HUES6 (cell line): Measurements from ENCODE around the gene NMS.

Source experiments
- H3K27ac ChIP-seq: 2 replicates; pipeline ENCODE4 v1.7.0; 2013; ENCODE audit warnings: low read depth, mild to moderate bottlenecking, low read length, inconsistent platforms
- H3K27me3 ChIP-seq: 2 replicates; pipeline ENCODE4 v1.6.1; 2013; ENCODE audit warnings: low read length; ENCODE audit not compliant: control insufficient read depth, insufficient read depth
- H3K36me3 ChIP-seq: 2 replicates; pipeline ENCODE4 v1.6.1; 2013; ENCODE audit warnings: low read length; ENCODE audit not compliant: control insufficient read depth, insufficient read depth
- H3K4me1 ChIP-seq: 2 replicates; pipeline ENCODE4 v1.6.1; 2013; ENCODE audit warnings: low read length; ENCODE audit not compliant: control insufficient read depth, insufficient read depth
- H3K4me3 ChIP-seq: 2 replicates; pipeline ENCODE4 v1.5.1; 2013; ENCODE audit warnings: low read depth, low read length
- H3K9ac ChIP-seq: one replicate; pipeline ENCODE4 v1.6.1; 2013; ENCODE audit warnings: mild to moderate bottlenecking, low read length
- H3K9me3 ChIP-seq: 2 replicates; pipeline ENCODE4 v1.6.1; 2013; ENCODE audit warnings: low read depth, low read length; ENCODE audit not compliant: control insufficient read depth, insufficient read depth

NMS gene

GRCh38 chr2:100526868-100527267, 56.6 kb downstream of the NMS start:
- Histone ChIP-seq H3K9ac (no peak overlapping the region), H3K27ac (no peak overlapping the region), H3K4me1 (no peaks in the 10 kb centered on the region), H3K27me3 (no peaks in the 10 kb centered on the region), H3K4me3 (no peak overlapping the region), H3K9me3 (no peaks in the 10 kb centered on the region), H3K36me3 (no peaks in the 10 kb centered on the region)

GRCh38 chr2:100527440-100528015, 57.2 kb downstream of the NMS start:
- Histone ChIP-seq H3K4me1 (no peaks in the 10 kb centered on the region), H3K27ac (no peak overlapping the region), H3K27me3 (no peaks in the 10 kb centered on the region), H3K9me3 (no peaks in the 10 kb centered on the region), H3K36me3 (no peaks in the 10 kb centered on the region), H3K4me3 (no peak overlapping the region), H3K9ac (no peak overlapping the region)

DNA sequence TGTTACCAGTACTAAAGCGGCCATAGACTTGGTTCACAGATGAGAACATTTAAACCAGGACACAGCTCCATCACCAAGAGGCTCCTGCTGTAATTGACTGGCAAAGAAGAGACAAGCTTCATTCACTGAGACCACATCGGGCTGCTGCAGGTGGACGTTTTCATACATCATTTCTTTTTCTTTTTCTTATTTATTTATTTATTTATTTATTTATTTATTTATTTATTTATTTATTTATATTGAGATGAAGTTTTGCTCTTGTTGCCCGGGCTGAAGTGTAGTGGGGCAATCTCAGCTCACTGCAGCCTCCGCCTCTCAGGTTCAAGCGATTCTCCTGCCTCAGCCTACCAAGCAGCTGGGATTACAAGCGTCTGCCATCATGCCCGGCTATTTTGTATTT, 58.9 kb downstream of the NMS start:
- Histone ChIP-seq H3K9me3 (peaks cover 5% of the 10 kb centered on the region; the same call in 1 of the 2 replicates), H3K27me3 (no peaks in the 10 kb centered on the region), H3K27ac (no peak overlapping the region), H3K4me3 (no peak overlapping the region), H3K9ac (no peak overlapping the region), H3K4me1 (no peaks in the 10 kb centered on the region), H3K36me3 (no peaks in the 10 kb centered on the region)

GRCh38 chr2:100529900-100530299, 59.6 kb downstream of the NMS start:
- Histone ChIP-seq H3K27ac (no peak overlapping the region), H3K4me3 (no peak overlapping the region), H3K9me3 (peaks cover 8% of the 10 kb centered on the region; the same call in 1 of the 2 replicates), H3K4me1 (no peaks in the 10 kb centered on the region), H3K9ac (no peak overlapping the region), H3K36me3 (no peaks in the 10 kb centered on the region), H3K27me3 (no peaks in the 10 kb centered on the region)
